K562 (cell line): Measurements from ENCODE around the gene C1QTNF5. TPM values are rescaled to one million over a fixed set of nuclear protein-coding genes. Genes with fewer than 3 reads are reported as not detected.

ENCODE experiments used
- ARHGAP35 ChIP-seq: fragments of 450-650 bp; IDR thresholded peaks from 2 replicates; pipeline ENCODE4 v1.6.1; 2018; ENCODE audit not compliant: partially characterized antibody
- DPF2 ChIP-seq: fragments of 450-650 bp; IDR thresholded peaks from 2 replicates; pipeline ENCODE4 v1.6.1; 2016
- KLF1 ChIP-seq: fragments of 450-650 bp; IDR thresholded peaks from 2 replicates; pipeline ENCODE4 v1.6.1; 2016; ENCODE audit warnings: missing genetic modification characterization, missing compliant biosample characterization
- POLR2AphosphoS5 ChIP-seq: IDR thresholded peaks from 2 replicates; pipeline ENCODE4 v1.6.1; 2011; ENCODE audit warnings: mild to moderate bottlenecking, low read depth, low read length, moderate library complexity; ENCODE audit not compliant: control insufficient read depth, insufficient read depth
- SUPT5H ChIP-seq: fragments of 450-650 bp; IDR thresholded peaks from 2 replicates; pipeline ENCODE4 v1.6.1; 2016
- TAF9B ChIP-seq: fragments of 450-650 bp; IDR thresholded peaks from 2 replicates; pipeline ENCODE4 v1.6.1; 2018; ENCODE audit warnings: mild to moderate bottlenecking; ENCODE audit not compliant: partially characterized antibody
- UBTF ChIP-seq, 2 experiments: IDR thresholded peaks; 2 replicates each; pipeline ENCODE4 v1.6.1; 2012; ENCODE audit warnings: improper control_type of control experiment in 2 of 2, low read depth in 2 of 2, low read length in 2 of 2, borderline replicate concordance in 1 of 2
- ZBTB9 ChIP-seq: fragments of 450-650 bp; formaldehyde crosslinking; IDR thresholded peaks from 2 replicates; pipeline ENCODE4 v1.4.0; 2020; ENCODE audit warnings: mild to moderate bottlenecking, moderate library complexity
- polyA plus RNA-seq, 8 experiments: library from polyadenylated mRNA; depleted of rRNA in 4 of 8; stranded (reverse) in 5 of 8; unstranded in 3 of 8; fragments of >200 nt; fragmentation: Nextera tagmentation in 2 of 8; fragmentation: Illumina TruSeq in 1 of 8; extraction: Ambion mirVana in 2 of 8; extraction: Trizol in 1 of 8; gene quantifications; 2 replicates each; pipeline versions ENCODE4 v1.2.1 to v1.2.3, GENCODE V29; 2011 to 2014; ENCODE audit warnings: inconsistent platforms in 1 of 8, missing spikeins in 1 of 8
- total RNA-seq, 7 experiments: library from RNA; depleted of rRNA in 6 of 7; stranded (reverse); fragments of >200 nt in 6 of 7; fragmentation: Illumina TruSeq in 2 of 7; extraction: Trizol in 2 of 7; gene quantifications; 2 replicates each; pipeline versions ENCODE4 v1.2.1 to v1.2.3, GENCODE V29; 2011 to 2021; ENCODE audit warnings: low replicate concordance in 1 of 7
- TF ChIP-seq, protein P1 (sequence below): fragments of 150-350 bp; IDR thresholded peaks from 2 replicates; pipeline ENCODE4 v1.6.1; 2014; ENCODE audit warnings: low read depth, mild to moderate bottlenecking, low read length, borderline replicate concordance
- TF ChIP-seq, protein P2 (sequence below): fragments of 450-650 bp; IDR thresholded peaks from 2 replicates; pipeline ENCODE4 v1.6.1; 2014; ENCODE audit warnings: low read depth, mild to moderate bottlenecking, moderate library complexity, borderline replicate concordance
- TF ChIP-seq, protein P3 (sequence below): fragments of 450-650 bp; IDR thresholded peaks from 2 replicates; pipeline ENCODE4 v1.6.1; 2017; ENCODE audit warnings: mild to moderate bottlenecking, moderate library complexity
- TF ChIP-seq, protein P4 (sequence below): sonication (generic); formaldehyde crosslinking; IDR thresholded peaks from 2 replicates; pipeline ENCODE4 v1.8.0; 2022; ENCODE audit warnings: missing genetic modification reagents, mild to moderate bottlenecking, borderline replicate concordance

Gene C1QTNF5
- total and polyA plus RNA-seq, 9 of the 15 experiments (the other 6 are each of a cell fraction or from before 2014, with no cell fraction given), result 0.07 to 0.76 (median 0.24) TPM; not detected in 1

GRCh38 chr11:119356349-119357031, 15.8 kb upstream of the C1QTNF5 start (continued):
- TF ChIP-seq, protein P1, sequence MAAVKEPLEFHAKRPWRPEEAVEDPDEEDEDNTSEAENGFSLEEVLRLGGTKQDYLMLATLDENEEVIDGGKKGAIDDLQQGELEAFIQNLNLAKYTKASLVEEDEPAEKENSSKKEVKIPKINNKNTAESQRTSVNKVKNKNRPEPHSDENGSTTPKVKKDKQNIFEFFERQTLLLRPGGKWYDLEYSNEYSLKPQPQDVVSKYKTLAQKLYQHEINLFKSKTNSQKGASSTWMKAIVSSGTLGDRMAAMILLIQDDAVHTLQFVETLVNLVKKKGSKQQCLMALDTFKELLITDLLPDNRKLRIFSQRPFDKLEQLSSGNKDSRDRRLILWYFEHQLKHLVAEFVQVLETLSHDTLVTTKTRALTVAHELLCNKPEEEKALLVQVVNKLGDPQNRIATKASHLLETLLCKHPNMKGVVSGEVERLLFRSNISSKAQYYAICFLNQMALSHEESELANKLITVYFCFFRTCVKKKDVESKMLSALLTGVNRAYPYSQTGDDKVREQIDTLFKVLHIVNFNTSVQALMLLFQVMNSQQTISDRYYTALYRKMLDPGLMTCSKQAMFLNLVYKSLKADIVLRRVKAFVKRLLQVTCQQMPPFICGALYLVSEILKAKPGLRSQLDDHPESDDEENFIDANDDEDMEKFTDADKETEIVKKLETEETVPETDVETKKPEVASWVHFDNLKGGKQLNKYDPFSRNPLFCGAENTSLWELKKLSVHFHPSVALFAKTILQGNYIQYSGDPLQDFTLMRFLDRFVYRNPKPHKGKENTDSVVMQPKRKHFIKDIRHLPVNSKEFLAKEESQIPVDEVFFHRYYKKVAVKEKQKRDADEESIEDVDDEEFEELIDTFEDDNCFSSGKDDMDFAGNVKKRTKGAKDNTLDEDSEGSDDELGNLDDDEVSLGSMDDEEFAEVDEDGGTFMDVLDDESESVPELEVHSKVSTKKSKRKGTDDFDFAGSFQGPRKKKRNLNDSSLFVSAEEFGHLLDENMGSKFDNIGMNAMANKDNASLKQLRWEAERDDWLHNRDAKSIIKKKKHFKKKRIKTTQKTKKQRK, result no peak
- TF ChIP-seq POLR2AphosphoS5, result no peak
- no peak for TF ChIP-seq UBTF (IDR thresholded peaks at IDR 0.05; ENCODE audit: borderline replicate concordance in 1 of 2, low read depth in 2 of 2, low read length in 2 of 2)
- TF ChIP-seq KLF1 (tag), result no peak
- TF ChIP-seq, protein P2, sequence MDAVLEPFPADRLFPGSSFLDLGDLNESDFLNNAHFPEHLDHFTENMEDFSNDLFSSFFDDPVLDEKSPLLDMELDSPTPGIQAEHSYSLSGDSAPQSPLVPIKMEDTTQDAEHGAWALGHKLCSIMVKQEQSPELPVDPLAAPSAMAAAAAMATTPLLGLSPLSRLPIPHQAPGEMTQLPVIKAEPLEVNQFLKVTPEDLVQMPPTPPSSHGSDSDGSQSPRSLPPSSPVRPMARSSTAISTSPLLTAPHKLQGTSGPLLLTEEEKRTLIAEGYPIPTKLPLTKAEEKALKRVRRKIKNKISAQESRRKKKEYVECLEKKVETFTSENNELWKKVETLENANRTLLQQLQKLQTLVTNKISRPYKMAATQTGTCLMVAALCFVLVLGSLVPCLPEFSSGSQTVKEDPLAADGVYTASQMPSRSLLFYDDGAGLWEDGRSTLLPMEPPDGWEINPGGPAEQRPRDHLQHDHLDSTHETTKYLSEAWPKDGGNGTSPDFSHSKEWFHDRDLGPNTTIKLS, result 0 out of 2 replicates have a peak, but pooled peaks have one; percentile 55
- no peak for TF ChIP-seq TAF9B
- TF ChIP-seq ARHGAP35, result no peak
- TF ChIP-seq DPF2, result peak; percentile 44; the same call in 1 of the 2 replicates
- TF ChIP-seq, protein P3, sequence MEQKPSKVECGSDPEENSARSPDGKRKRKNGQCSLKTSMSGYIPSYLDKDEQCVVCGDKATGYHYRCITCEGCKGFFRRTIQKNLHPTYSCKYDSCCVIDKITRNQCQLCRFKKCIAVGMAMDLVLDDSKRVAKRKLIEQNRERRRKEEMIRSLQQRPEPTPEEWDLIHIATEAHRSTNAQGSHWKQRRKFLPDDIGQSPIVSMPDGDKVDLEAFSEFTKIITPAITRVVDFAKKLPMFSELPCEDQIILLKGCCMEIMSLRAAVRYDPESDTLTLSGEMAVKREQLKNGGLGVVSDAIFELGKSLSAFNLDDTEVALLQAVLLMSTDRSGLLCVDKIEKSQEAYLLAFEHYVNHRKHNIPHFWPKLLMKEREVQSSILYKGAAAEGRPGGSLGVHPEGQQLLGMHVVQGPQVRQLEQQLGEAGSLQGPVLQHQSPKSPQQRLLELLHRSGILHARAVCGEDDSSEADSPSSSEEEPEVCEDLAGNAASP, result no peak
- peak; percentile 59; the same call in 1 of the 2 replicates for TF ChIP-seq ZBTB9 (CRISPR knock-in tag)
- TF ChIP-seq SUPT5H, result no peak
- TF ChIP-seq, protein P4, sequence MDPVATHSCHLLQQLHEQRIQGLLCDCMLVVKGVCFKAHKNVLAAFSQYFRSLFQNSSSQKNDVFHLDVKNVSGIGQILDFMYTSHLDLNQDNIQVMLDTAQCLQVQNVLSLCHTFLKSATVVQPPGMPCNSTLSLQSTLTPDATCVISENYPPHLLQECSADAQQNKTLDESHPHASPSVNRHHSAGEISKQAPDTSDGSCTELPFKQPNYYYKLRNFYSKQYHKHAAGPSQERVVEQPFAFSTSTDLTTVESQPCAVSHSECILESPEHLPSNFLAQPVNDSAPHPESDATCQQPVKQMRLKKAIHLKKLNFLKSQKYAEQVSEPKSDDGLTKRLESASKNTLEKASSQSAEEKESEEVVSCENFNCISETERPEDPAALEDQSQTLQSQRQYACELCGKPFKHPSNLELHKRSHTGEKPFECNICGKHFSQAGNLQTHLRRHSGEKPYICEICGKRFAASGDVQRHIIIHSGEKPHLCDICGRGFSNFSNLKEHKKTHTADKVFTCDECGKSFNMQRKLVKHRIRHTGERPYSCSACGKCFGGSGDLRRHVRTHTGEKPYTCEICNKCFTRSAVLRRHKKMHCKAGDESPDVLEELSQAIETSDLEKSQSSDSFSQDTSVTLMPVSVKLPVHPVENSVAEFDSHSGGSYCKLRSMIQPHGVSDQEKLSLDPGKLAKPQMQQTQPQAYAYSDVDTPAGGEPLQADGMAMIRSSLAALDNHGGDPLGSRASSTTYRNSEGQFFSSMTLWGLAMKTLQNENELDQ (CRISPR knock-in tag), result no peak
